Naive thymus-derived CD4-positive, alpha-beta T cell (primary cell): ENCODE results near the gene LYPD6. TPM values are rescaled to one million over a fixed set of nuclear protein-coding genes. Genes with fewer than 3 reads are reported as not detected.

Source experiments
- ATAC-seq: fragments of 150-1000 bp; cut with Tn5 transposase; 2 replicates; pipeline ENCODE4 v1.10.0; 2021; ENCODE audit warnings: mild to moderate bottlenecking, moderate library complexity
- CTCF ChIA-PET: fragments of 350-600 bp; sonication (Branson Sonifier 250); formaldehyde crosslinking; loops from one replicate; lab custom pipeline; 2021; ENCODE audit warnings: antibody characterized with exemption; lab: Charles Lee
- POLR2A ChIA-PET: fragments of 350-600 bp; sonication (Branson Sonifier 250); formaldehyde crosslinking; loops from one replicate; lab custom pipeline; 2021; ENCODE audit warnings: antibody characterized with exemption, inconsistent platforms; lab: Charles Lee
- DNase-seq, 9 donors: peaks; one replicate each; pipeline versions ENCODE4 v3.0.0 to v3.0.0-alpha.2; 2020 to 2022; ENCODE audit warnings: mixed read lengths in 1 of 9
- H3K27ac ChIP-seq: one replicate; pipeline ENCODE4 v1.7.0; 2013; ENCODE audit warnings: mild to moderate bottlenecking, low read depth, low read length, moderate library complexity
- H3K27me3 ChIP-seq, 2 donors: one replicate each; pipeline ENCODE4 v1.7.0; 2013; ENCODE audit warnings: low read length in 2 of 2, mild to moderate bottlenecking in 2 of 2, moderate library complexity in 2 of 2; ENCODE audit not compliant: control insufficient read depth in 2 of 2, insufficient read depth in 2 of 2
- H3K36me3 ChIP-seq, 3 experiments: 1 replicate in 2 of 3; 2 replicates in 1 of 3; pipeline ENCODE4 v1.7.0; 2013; ENCODE audit warnings: low read length in 3 of 3, mild to moderate bottlenecking in 3 of 3, moderate library complexity in 1 of 3; ENCODE audit not compliant: insufficient read depth in 3 of 3, control insufficient read depth in 2 of 3
- H3K4me1 ChIP-seq, 2 donors: one replicate each; pipeline ENCODE4 v1.7.0; 2013; ENCODE audit warnings: low read length in 2 of 2, mild to moderate bottlenecking in 2 of 2, moderate library complexity in 1 of 2; ENCODE audit not compliant: control insufficient read depth in 2 of 2, insufficient read depth in 2 of 2
- H3K4me3 ChIP-seq: 2 replicates; pipeline ENCODE4 v1.7.0; 2013; ENCODE audit warnings: mild to moderate bottlenecking, low read length
- H3K9me3 ChIP-seq, 3 experiments: 1 replicate in 2 of 3; 2 replicates in 1 of 3; pipeline ENCODE4 v1.7.0; 2013; ENCODE audit warnings: low read length in 3 of 3; ENCODE audit not compliant: control insufficient read depth in 2 of 3
- H3K27ac Mint-ChIP-seq, 9 donors: one replicate each; pipeline ENCODE4 v1.8.0; 2020 to 2022; ENCODE audit warnings: mixed read lengths in 9 of 9, mild to moderate bottlenecking in 8 of 9, moderate library complexity in 5 of 9, inconsistent platforms in 2 of 9
- H3K27me3 Mint-ChIP-seq, 5 donors: one replicate each; pipeline ENCODE4 v1.8.0; 2021 to 2022; ENCODE audit warnings: mixed read lengths in 5 of 5, mild to moderate bottlenecking in 1 of 5
- H3K36me3 Mint-ChIP-seq, 5 donors: one replicate each; pipeline ENCODE4 v1.8.0; 2020 to 2022; ENCODE audit warnings: mixed read lengths in 5 of 5, mild to moderate bottlenecking in 3 of 5, inconsistent platforms in 1 of 5
- H3K4me1 Mint-ChIP-seq, 7 donors: one replicate each; pipeline ENCODE4 v1.8.0; 2020 to 2022; ENCODE audit warnings: mixed read lengths in 7 of 7, mild to moderate bottlenecking in 3 of 7, inconsistent platforms in 1 of 7
- H3K4me3 Mint-ChIP-seq, 10 donors: one replicate each; pipeline ENCODE4 v1.8.0; 2020 to 2022; ENCODE audit warnings: mild to moderate bottlenecking in 10 of 10, mixed read lengths in 10 of 10, moderate library complexity in 6 of 10, inconsistent platforms in 2 of 10
- H3K9me3 Mint-ChIP-seq, 11 donors: one replicate each; pipeline ENCODE4 v1.8.0; 2020 to 2022; ENCODE audit warnings: mixed read lengths in 11 of 11, mild to moderate bottlenecking in 4 of 11, inconsistent platforms in 1 of 11, moderate library complexity in 1 of 11
- intact Hi-C, 2 donors: fragments of 100-400 bp; cut with micrococcal nuclease; formaldehyde crosslinking; loops; one replicate each; pipeline ENCODE4 v1.15.1; 2023
- polyA plus RNA-seq, 2 donors: library from polyadenylated mRNA; unstranded; fragments of 300-500 nt; fragmentation: Illumina TruSeq; gene quantifications; one replicate each; pipeline ENCODE4 v1.2.3, GENCODE V29; 2021
- total RNA-seq, 6 experiments: library from RNA in 5 of 6; stranded (reverse) in 5 of 6; gene quantifications; 1 replicate in 5 of 6; 2 replicates in 1 of 6; pipeline ENCODE4 v1.2.3 and lab custom pipeline; 2021 to 2026

Gene LYPD6
- total and polyA plus RNA-seq, 7 experiments from 2014 or later = not detected

DNA sequence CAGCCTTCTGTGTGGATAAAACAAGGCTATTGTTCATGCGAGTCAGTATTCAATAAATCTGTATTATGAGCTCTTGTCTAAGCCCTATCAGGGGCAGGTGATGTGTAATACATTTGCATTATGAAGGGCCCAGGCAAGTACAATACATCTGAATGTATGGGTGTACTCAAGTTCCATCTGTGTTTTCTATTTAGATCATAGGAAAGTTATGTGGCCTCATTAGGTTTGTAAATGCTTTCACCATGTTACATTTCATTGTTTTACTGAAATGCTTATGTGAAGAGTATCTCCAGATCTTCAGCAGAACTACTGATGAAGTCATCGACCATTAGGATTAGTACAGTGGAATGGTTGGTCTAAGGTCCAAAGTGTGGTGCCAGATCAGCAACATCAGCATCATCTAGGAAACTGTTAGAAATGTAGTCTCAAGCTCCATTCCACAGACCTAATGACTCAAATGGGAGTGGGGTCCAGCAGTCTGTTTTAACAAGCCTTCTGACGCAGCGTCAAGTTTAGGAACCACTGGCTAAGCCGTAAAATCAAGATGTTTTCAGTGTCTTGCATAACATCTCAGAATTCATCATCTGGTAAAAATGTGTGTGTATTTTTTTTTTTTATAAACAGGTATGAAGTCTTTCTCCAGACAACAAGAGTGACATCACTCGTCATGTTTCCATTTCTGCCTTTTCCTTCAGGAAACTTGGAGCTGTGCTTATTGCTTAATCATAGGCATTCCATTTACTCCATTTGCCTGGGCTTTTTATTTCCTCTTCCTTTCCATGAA lies 80.5 kb downstream of the LYPD6 start:
- POLR2A ChIA-PET = no interaction called here
- no peaks in the 10 kb centered on the region for H3K27me3 ChIP-seq
- H3K9me3 Mint-ChIP-seq = peaks cover 0 to 11% (median 2%) of the 10 kb centered on the region in 11 donors
- H3K4me1 ChIP-seq = no peaks in the 10 kb centered on the region
- H3K36me3 ChIP-seq = no peaks in the 10 kb centered on the region
- no peak overlapping the region for H3K4me3 ChIP-seq
- no peak overlapping the region for H3K27ac ChIP-seq
- H3K36me3 Mint-ChIP-seq = no peaks in the 10 kb centered on the region
- intact Hi-C loops = no loop called here
- no peak for ATAC-seq
- H3K9me3 ChIP-seq = no peaks in the 10 kb centered on the region
- CTCF ChIA-PET = no interaction called here
- H3K27me3 Mint-ChIP-seq = peaks cover 0 to 11% (median 4%) of the 10 kb centered on the region in 5 donors
- H3K4me1 Mint-ChIP-seq = no peaks in the 10 kb centered on the region
- no peak for DNase-seq
- H3K27ac Mint-ChIP-seq = no peak overlapping the region
- no peak overlapping the region for H3K4me3 Mint-ChIP-seq

DNA sequence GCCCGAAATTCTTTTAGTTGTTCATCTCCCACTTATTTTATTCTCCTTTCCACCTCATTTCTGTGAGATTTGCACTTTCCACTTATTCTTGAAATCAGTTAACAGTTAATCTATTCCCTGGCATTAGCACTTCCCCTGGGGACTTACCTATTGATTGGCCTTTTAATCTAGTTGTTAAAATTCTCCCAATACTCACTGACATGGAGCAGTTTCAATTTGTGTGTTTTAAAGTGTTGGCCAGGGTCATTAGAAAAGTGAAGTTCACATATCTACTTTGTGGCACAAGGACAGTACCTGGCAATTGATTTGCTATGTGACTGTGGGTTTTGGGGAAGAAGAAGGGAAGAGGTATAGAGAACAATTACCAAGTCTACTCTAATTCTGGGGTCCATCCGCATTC lies 83.1 kb downstream of the LYPD6 start:
- Histone ChIP-seq H3K27me3 (no peaks in the 10 kb centered on the region), H3K36me3 (no peaks in the 10 kb centered on the region), H3K9me3 (no peaks in the 10 kb centered on the region), H3K4me3 (no peak overlapping the region), H3K27ac (no peak overlapping the region), H3K4me1 (no peaks in the 10 kb centered on the region)
- DNase-seq (no peak), ATAC-seq (no peak)
- H3K4me3 Mint-ChIP-seq = no peak overlapping the region
- intact Hi-C loops = no loop called here
- H3K27ac Mint-ChIP-seq = no peak overlapping the region
- peaks cover 0 to 1% (median 0%) of the 10 kb centered on the region in 11 donors for H3K9me3 Mint-ChIP-seq
- H3K36me3 Mint-ChIP-seq = no peaks in the 10 kb centered on the region
- H3K4me1 Mint-ChIP-seq = no peaks in the 10 kb centered on the region
- ChIA-PET POLR2A (no interaction called here), CTCF (no interaction called here)
- H3K27me3 Mint-ChIP-seq = peaks cover 0 to 11% (median 0%) of the 10 kb centered on the region in 5 donors

DNA sequence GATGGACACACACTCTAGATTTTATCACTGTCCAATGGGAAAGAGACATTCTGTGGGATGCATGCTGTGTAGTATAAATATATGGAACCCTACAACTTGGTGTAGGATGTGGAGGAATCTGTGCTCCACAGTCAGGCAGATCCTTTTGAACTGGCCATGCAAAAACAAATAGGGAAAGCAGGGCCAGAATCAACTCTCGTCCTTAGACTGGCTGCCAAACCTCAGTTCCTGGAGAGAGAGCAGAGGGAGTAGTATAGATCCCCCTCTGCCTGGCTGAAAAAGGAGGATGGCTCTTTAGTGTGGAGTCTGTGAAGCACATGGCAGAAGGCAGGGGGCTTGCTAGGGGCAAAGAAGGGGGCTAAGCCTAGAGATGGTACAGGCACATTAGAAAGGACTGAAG lies 84.7 kb downstream of the LYPD6 start:
- H3K27me3 ChIP-seq = no peaks in the 10 kb centered on the region
- ATAC-seq = no peak
- peaks cover 0 to 11% (median 0%) of the 10 kb centered on the region in 5 donors for H3K27me3 Mint-ChIP-seq
- H3K9me3 ChIP-seq = no peaks in the 10 kb centered on the region
- H3K4me1 Mint-ChIP-seq = no peaks in the 10 kb centered on the region
- H3K36me3 Mint-ChIP-seq = no peaks in the 10 kb centered on the region
- H3K9me3 Mint-ChIP-seq = peaks cover 0 to 1% (median 0%) of the 10 kb centered on the region in 11 donors
- POLR2A ChIA-PET = no interaction called here
- no peaks in the 10 kb centered on the region for H3K36me3 ChIP-seq
- CTCF ChIA-PET = no interaction called here
- no peak overlapping the region for H3K27ac Mint-ChIP-seq
- no peak overlapping the region for H3K27ac ChIP-seq
- no peak overlapping the region for H3K4me3 Mint-ChIP-seq
- no peak for DNase-seq
- intact Hi-C loops = no loop called here
- no peaks in the 10 kb centered on the region for H3K4me1 ChIP-seq
- H3K4me3 ChIP-seq = no peak overlapping the region

DNA sequence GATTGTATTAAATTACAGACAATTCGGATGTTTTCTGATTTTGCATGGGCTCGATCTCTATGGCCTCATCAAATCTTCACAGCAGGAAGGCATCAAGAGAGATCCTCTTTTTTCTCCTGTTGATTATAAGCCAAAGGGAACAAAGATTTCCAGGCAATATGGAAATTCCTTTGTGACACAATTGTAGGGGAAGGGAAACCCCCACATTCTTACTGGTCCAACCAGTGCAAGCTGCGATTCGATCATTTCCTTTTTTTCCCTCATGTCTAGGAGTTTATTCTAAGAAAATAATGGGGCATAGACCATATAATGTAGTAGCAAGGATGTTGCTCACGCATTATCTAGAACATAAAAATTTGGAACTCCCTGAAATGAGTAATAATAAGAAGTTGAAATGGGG lies 87.7 kb downstream of the LYPD6 start:
- no peaks in the 10 kb centered on the region for H3K4me1 Mint-ChIP-seq
- POLR2A ChIA-PET = no interaction called here
- intact Hi-C loops = no loop called here
- H3K4me3 Mint-ChIP-seq = no peak overlapping the region
- no peak overlapping the region for H3K27ac Mint-ChIP-seq
- ATAC-seq (no peak), DNase-seq (no peak)
- Histone ChIP-seq H3K27me3 (no peaks in the 10 kb centered on the region), H3K9me3 (no peaks in the 10 kb centered on the region), H3K4me1 (no peaks in the 10 kb centered on the region), H3K4me3 (no peak overlapping the region), H3K36me3 (no peaks in the 10 kb centered on the region), H3K27ac (no peak overlapping the region)
- no peaks in the 10 kb centered on the region for H3K36me3 Mint-ChIP-seq
- CTCF ChIA-PET = no interaction called here
- peaks cover 0 to 7% (median 0%) of the 10 kb centered on the region in 5 donors for H3K27me3 Mint-ChIP-seq
- peaks cover 0 to 1% (median 0%) of the 10 kb centered on the region in 11 donors for H3K9me3 Mint-ChIP-seq

DNA sequence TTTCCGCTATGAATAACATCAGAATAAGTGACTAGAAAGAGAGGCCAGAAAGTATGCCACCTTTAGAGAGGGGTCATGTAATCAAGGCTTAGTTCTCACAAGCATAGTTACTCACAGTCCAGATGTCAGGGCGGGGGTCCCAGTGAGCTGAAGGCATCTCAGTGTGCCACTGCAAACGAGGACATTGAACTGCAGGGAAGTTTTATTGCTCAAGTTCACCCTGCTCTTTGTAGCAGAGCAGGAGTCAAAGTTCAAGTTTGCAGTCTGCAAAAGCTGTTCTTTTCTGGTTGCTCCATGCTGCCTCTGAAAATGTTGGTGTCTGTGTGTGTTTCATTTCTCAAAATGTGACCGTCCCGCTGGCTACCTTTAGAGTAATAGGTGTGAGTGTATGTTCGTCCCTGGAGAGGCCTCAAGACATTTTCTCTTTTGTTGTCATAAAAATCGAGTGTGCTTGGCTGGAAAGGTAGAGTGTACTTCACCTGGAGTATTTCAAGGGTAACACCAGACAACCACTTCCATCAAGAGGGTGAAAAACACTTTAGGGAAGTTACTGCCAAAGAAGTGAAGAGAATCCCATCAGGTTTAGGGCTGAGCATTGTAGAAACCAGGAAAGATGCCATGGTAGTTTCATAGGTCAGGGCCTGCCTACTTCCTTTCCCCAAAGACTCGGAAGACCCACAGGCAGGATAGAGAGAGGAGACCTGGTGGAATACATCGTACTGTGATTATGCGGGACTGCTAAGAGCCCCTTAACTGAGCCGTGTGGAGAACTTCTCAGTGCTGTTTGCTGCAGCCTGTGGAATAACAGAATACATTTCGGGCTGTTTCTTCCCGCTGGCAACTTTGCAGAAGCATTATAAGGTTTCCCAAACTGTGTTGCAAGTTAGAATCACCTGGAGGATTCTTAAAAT lies 89.9 kb downstream of the LYPD6 start:
- ATAC-seq (no peak), DNase-seq (no peak)
- CTCF ChIA-PET = no interaction called here
- Histone ChIP-seq H3K27ac (no peak overlapping the region), H3K27me3 (no peaks in the 10 kb centered on the region), H3K4me1 (no peaks in the 10 kb centered on the region), H3K36me3 (no peaks in the 10 kb centered on the region), H3K9me3 (no peaks in the 10 kb centered on the region), H3K4me3 (no peak overlapping the region)
- POLR2A ChIA-PET = no interaction called here
- H3K4me3 Mint-ChIP-seq = no peak overlapping the region
- intact Hi-C loops = no loop called here
- no peaks in the 10 kb centered on the region for H3K4me1 Mint-ChIP-seq
- H3K9me3 Mint-ChIP-seq = peaks cover 0 to 1% (median 0%) of the 10 kb centered on the region in 11 donors
- H3K36me3 Mint-ChIP-seq = no peaks in the 10 kb centered on the region
- peaks cover 0 to 14% (median 11%) of the 10 kb centered on the region in 5 donors for H3K27me3 Mint-ChIP-seq
- H3K27ac Mint-ChIP-seq = no peak overlapping the region

DNA sequence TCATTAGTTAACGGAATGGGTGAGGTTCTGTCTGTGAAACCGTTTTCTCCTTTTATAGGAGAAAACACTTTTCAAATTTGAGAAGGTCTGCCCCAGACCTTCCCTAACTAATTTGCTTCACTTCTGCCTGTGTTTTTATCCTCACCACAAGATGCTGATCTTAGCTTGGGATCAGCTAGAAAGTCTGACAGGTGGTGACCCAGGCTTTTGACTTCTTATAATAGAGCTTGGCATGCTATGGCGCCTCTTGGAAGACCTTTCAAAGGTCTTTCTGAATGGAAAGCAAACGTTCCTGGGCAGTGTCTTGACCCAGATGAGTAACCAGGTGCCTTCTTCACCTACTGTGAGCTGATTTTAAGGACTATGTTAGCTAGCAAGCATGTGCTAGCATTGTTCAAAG lies 91.4 kb downstream of the LYPD6 start:
- CTCF ChIA-PET = no interaction called here
- H3K36me3 Mint-ChIP-seq = no peaks in the 10 kb centered on the region
- H3K36me3 ChIP-seq = no peaks in the 10 kb centered on the region
- no peaks in the 10 kb centered on the region for H3K4me1 Mint-ChIP-seq
- H3K27ac Mint-ChIP-seq = no peak overlapping the region
- ATAC-seq (no peak), DNase-seq (no peak)
- H3K27ac ChIP-seq = no peak overlapping the region
- intact Hi-C loops = no loop called here
- no peak overlapping the region for H3K4me3 ChIP-seq
- H3K9me3 Mint-ChIP-seq = peaks cover 0 to 5% (median 0%) of the 10 kb centered on the region in 11 donors
- H3K27me3 Mint-ChIP-seq = peaks cover 0 to 22% (median 9%) of the 10 kb centered on the region in 5 donors
- H3K4me3 Mint-ChIP-seq = no peak overlapping the region
- no peaks in the 10 kb centered on the region for H3K9me3 ChIP-seq
- no peaks in the 10 kb centered on the region for H3K27me3 ChIP-seq
- POLR2A ChIA-PET = no interaction called here
- no peaks in the 10 kb centered on the region for H3K4me1 ChIP-seq
